Psoas muscle (tissue), 8 donors: Measurements from ENCODE around the gene ESYT3. TPM values are rescaled to one million over a fixed set of nuclear protein-coding genes. Genes with fewer than 3 reads are reported as not detected.

ENCODE experiments used
- ATAC-seq, 4 donors: fragments of 200-7000 bp; cut with Tn5 transposase; one replicate each; pipeline ENCODE4 v1.9.1; 2020; ENCODE audit warnings: moderate library complexity in 3 of 4, mild to moderate bottlenecking in 2 of 4
- DNase-seq, 2 donors: peaks; one replicate each; pipeline ENCODE4 v3.0.0-alpha.2; 2020
- H3K27ac ChIP-seq: fragments of 200-600 bp; one replicate; pipeline ENCODE4 v1.8.0; 2022
- H3K27me3 ChIP-seq, 3 donors: fragments of 200-600 bp in 1 of 3; one replicate each; pipeline versions ENCODE4 v1.6.1 to v1.8.0; 2013 to 2022; ENCODE audit warnings: low read length in 2 of 3, mild to moderate bottlenecking in 2 of 3, moderate library complexity in 1 of 3; ENCODE audit not compliant: insufficient read depth in 3 of 3
- H3K36me3 ChIP-seq, 2 donors: fragments of 200-600 bp in 1 of 2; one replicate each; pipeline versions ENCODE4 v1.6.1 to v1.8.0; 2013 to 2022; ENCODE audit warnings: low read depth in 1 of 2, mild to moderate bottlenecking in 1 of 2, moderate library complexity in 1 of 2; ENCODE audit not compliant: insufficient read depth in 1 of 2
- H3K4me1 ChIP-seq: fragments of 200-600 bp; one replicate; pipeline ENCODE4 v1.8.0; 2022
- H3K4me3 ChIP-seq: fragments of 200-600 bp; one replicate; pipeline ENCODE4 v1.8.0; 2022; ENCODE audit warnings: mild to moderate bottlenecking
- H3K9me3 ChIP-seq: fragments of 200-600 bp; one replicate; pipeline ENCODE4 v1.8.0; 2022
- CTCF ChIP-seq: fragments of 200-600 bp; IDR thresholded peaks from one replicate; pipeline ENCODE4 v1.8.0; 2022; ENCODE audit warnings: antibody characterized with exemption
- WGBS, 3 donors: extraction: QIAGEN DNeasy Blood & Tissue Kit; methylation state at CpG; one replicate each; pipeline versions ENCODE4 v1.1.6 to v1.1.7; 2013; 5-methylcytosine and 5-hydroxymethylcytosine counted together
- intact Hi-C, 2 donors: fragments of 100-400 bp; cut with DNase I; formaldehyde crosslinking; loops; one replicate each; pipeline versions ENCODE4 v1.11.0 to v1.14.2; 2022
- polyA plus RNA-seq, 3 donors: library from polyadenylated mRNA; stranded (reverse); fragments of 200-250 nt; gene quantifications; one replicate each; pipeline ENCODE4 v1.2.3, GENCODE V29; 2013
- total RNA-seq, 4 donors: library from RNA; stranded (reverse); fragmentation: NEBNext Ultra II Directional in 2 of 4; extraction: Animal tissue kit (Norgen Biotek cat#: 25700) in 2 of 4; gene quantifications; one replicate each; pipeline versions ENCODE4 v1.2.1 to v1.2.4, GENCODE V29; 2021 to 2023
- donor health status: healthy with polysubstance abuse.
- donor health status: DM: no; HTN: no; CAD: no; lungs with moderate emphysema.
- donor health status: Bipolar disorder and iron deficiency.
- donor health status: healthy.
- donor health status: DM: yes; HTN: yes; CAD: no.
- donor health status: DM: no; HTN: no; CAD: no.
- donor health status: DM: no; HTN: no; CAD: no.
- donor health status: DM: yes; HTN: yes; CAD: no.

Gene ESYT3
- total and polyA plus RNA-seq, 7 donors, result 0.35 to 4.5 (median 2.0) TPM

- H3K27me3 ChIP-seq, result peaks cover 0 to 3% (median 0%) of the 10 kb centered on the region in 3 donors
- DNase-seq (no peak), ATAC-seq (no peak)
- WGBS, 3 donors, result 67 to 70% (median 67%) methylated on average over 11 of the region's 11 CpGs
- H3K27ac ChIP-seq, result no peak overlapping the region
- TF ChIP-seq CTCF, result no peak
- H3K36me3 ChIP-seq, result no peaks in the 10 kb centered on the region
- no peak overlapping the region for H3K4me3 ChIP-seq
- intact Hi-C loops, result loop anchor here in 1 of 2 donors (10.0 kb wide), 1 partner anchor 146 kb away; no protein-coding TSS in a partner anchor
- H3K4me1 ChIP-seq, result peaks cover 7% of the 10 kb centered on the region
- no peaks in the 10 kb centered on the region for H3K9me3 ChIP-seq
These were observed 4.5 kb downstream of the ESYT3 start for GRCh38 chr3:138438896-138439295.

- no peaks in the 10 kb centered on the region for H3K9me3 ChIP-seq
- no peak overlapping the region for H3K27ac ChIP-seq
- intact Hi-C loops, result loop anchor here in 1 of 2 donors (10.0 kb wide), 1 partner anchor 145 kb away; no protein-coding TSS in a partner anchor
- peaks cover 4% of the 10 kb centered on the region for H3K4me1 ChIP-seq
- H3K36me3 ChIP-seq, result no peaks in the 10 kb centered on the region
- ATAC-seq (no peak), DNase-seq (no peak)
- WGBS, 3 donors, result 57 to 65% (median 59%) methylated on average over 4 of the region's 4 CpGs
- H3K27me3 ChIP-seq, result no peaks in the 10 kb centered on the region
- no peak for TF ChIP-seq CTCF
- H3K4me3 ChIP-seq, result no peak overlapping the region
These were observed 5.2 kb downstream of the ESYT3 start for GRCh38 chr3:138439646-138440045.

GRCh38 chr3:138440121-138440521 lies 5.7 kb downstream of the ESYT3 start:
- no peaks in the 10 kb centered on the region for H3K27me3 ChIP-seq
- DNase-seq (no peak), ATAC-seq (no peak)
- H3K27ac ChIP-seq, result no peak overlapping the region
- WGBS, 3 donors, result 80 to 84% (median 82%) methylated on average over 7 of the region's 7 CpGs
- H3K4me3 ChIP-seq, result no peak overlapping the region
- intact Hi-C loops, result no loop called here
- H3K9me3 ChIP-seq, result no peaks in the 10 kb centered on the region
- TF ChIP-seq CTCF, result no peak
- no peaks in the 10 kb centered on the region for H3K36me3 ChIP-seq
- no peaks in the 10 kb centered on the region for H3K4me1 ChIP-seq

- 81 to 85% (median 84%) methylated on average over 3 of the region's 3 CpGs for WGBS, 3 donors
- Histone ChIP-seq H3K27ac (no peak overlapping the region), H3K27me3 (no peaks in the 10 kb centered on the region), H3K4me1 (no peaks in the 10 kb centered on the region), H3K9me3 (no peaks in the 10 kb centered on the region), H3K4me3 (no peak overlapping the region), H3K36me3 (no peaks in the 10 kb centered on the region)
- DNase-seq (no peak), ATAC-seq (peak in 3 of 4 donors; percentile 31 to 51 (median 32))
- intact Hi-C loops, result no loop called here
- TF ChIP-seq CTCF, result no peak
These were observed 6.2 kb downstream of the ESYT3 start for GRCh38 chr3:138440596-138440995.

- 97 to 100% (median 100%) methylated on average over 2 of the region's 2 CpGs for WGBS, 3 donors
- ATAC-seq (no peak), DNase-seq (no peak)
These were observed 6.8 kb downstream of the ESYT3 start for GRCh38 chr3:138441256-138441655.

More at GRCh38 chr3:138441256-138441655, 6.8 kb downstream of the ESYT3 start:
- TF ChIP-seq CTCF, result no peak
- Histone ChIP-seq H3K27me3 (no peaks in the 10 kb centered on the region), H3K4me3 (no peak overlapping the region), H3K9me3 (no peaks in the 10 kb centered on the region), H3K36me3 (no peaks in the 10 kb centered on the region), H3K4me1 (no peaks in the 10 kb centered on the region), H3K27ac (no peak overlapping the region)
- intact Hi-C loops, result no loop called here
